Adrenal gland (tissue), 5 donors: Measurements from ENCODE around the gene CLCNKB.

Experiments used
- POLR2A ChIP-seq, 2 donors: fragments of 450-650 bp; IDR thresholded peaks; one replicate each; pipeline ENCODE4 v1.6.1; 2017; ENCODE audit warnings: antibody characterized with exemption in 2 of 2, mild to moderate bottlenecking in 2 of 2, moderate library complexity in 1 of 2
- TF ChIP-seq, protein P1 (sequence below), 6 experiments: fragments of 450-650 bp in 4 of 6; fragments of 200-600 bp in 2 of 6; sonication (generic) in 1 of 6; IDR thresholded peaks; 1 replicate in 5 of 6; 2 replicates in 1 of 6; pipeline versions ENCODE4 v1.5.1 to v1.8.0; 2016 to 2021; ENCODE audit warnings: antibody characterized with exemption in 6 of 6, mild to moderate bottlenecking in 2 of 6, moderate library complexity in 1 of 6
- donor health status: DM: no; HTN: no; CAD: no.

DNA sequence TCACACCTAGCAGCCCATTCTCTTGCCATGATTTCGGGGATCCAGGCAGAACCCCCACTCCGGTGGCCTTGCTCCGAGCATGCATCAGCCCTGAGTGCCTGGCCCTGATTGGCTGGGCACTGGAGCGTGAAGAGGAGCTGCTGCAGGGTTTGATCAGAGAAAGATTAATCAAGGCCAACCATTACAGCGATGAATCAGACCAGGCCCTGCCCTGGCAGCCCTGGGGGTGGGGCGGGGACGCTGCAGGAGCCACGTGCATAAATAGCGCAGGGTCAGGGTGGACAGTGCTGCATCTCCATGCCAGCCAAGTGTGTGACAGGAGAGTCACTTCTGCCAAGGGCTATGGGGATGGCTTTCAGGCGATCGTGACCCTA lies 33.3 kb downstream of the CLCNKB start:
- TF ChIP-seq, protein P1, sequence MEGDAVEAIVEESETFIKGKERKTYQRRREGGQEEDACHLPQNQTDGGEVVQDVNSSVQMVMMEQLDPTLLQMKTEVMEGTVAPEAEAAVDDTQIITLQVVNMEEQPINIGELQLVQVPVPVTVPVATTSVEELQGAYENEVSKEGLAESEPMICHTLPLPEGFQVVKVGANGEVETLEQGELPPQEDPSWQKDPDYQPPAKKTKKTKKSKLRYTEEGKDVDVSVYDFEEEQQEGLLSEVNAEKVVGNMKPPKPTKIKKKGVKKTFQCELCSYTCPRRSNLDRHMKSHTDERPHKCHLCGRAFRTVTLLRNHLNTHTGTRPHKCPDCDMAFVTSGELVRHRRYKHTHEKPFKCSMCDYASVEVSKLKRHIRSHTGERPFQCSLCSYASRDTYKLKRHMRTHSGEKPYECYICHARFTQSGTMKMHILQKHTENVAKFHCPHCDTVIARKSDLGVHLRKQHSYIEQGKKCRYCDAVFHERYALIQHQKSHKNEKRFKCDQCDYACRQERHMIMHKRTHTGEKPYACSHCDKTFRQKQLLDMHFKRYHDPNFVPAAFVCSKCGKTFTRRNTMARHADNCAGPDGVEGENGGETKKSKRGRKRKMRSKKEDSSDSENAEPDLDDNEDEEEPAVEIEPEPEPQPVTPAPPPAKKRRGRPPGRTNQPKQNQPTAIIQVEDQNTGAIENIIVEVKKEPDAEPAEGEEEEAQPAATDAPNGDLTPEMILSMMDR (IDR thresholded peaks at IDR 0.05): no peak
- TF ChIP-seq POLR2A (IDR thresholded peaks at IDR 0.05): no peak
